Mesenchymal stem cell (in vitro differentiated cells and primary cell): ENCODE data around the gene RAE1.
A peak's percentile ranks its signal among the peaks of the same experiment; 100 is the strongest.

Experiments
- DNase-seq: peaks from one replicate; pipeline ENCODE4 v3.0.0-alpha.2; 2013
- H2AFZ ChIP-seq: one replicate; pipeline ENCODE4 v1.6.1; 2013; ENCODE audit warnings: low read depth, mild to moderate bottlenecking, control low read depth, inconsistent platforms, low read length, moderate library complexity
- H2AK5ac ChIP-seq: 2 replicates; pipeline ENCODE4 v1.6.1; 2013; ENCODE audit warnings: low read length, moderate library complexity, mild to moderate bottlenecking, inconsistent platforms; ENCODE audit not compliant: severe bottlenecking
- H2BK120ac ChIP-seq: one replicate; pipeline ENCODE4 v1.6.1; 2013; ENCODE audit warnings: low read depth, mild to moderate bottlenecking, inconsistent platforms, low read length, moderate library complexity
- H2BK12ac ChIP-seq, 2 experiments: one replicate each; pipeline ENCODE4 v1.6.1; 2013; ENCODE audit warnings: inconsistent platforms in 2 of 2, low read length in 2 of 2, mild to moderate bottlenecking in 2 of 2, moderate library complexity in 2 of 2, control low read depth in 1 of 2
- H2BK15ac ChIP-seq: one replicate; pipeline ENCODE4 v1.6.1; 2013; ENCODE audit warnings: mild to moderate bottlenecking, low read depth, inconsistent platforms; ENCODE audit not compliant: poor library complexity, severe bottlenecking
- H2BK5ac ChIP-seq: 2 replicates; pipeline ENCODE4 v1.6.1; 2013; ENCODE audit warnings: low read depth, mild to moderate bottlenecking, low read length, control low read depth, inconsistent platforms; ENCODE audit not compliant: poor library complexity, severe bottlenecking
- H3K14ac ChIP-seq, 2 experiments: one replicate each; pipeline ENCODE4 v1.6.1; 2013; ENCODE audit warnings: inconsistent platforms in 2 of 2, low read length in 2 of 2, control low read depth in 1 of 2, mild to moderate bottlenecking in 1 of 2, moderate library complexity in 1 of 2
- H3K18ac ChIP-seq, 2 experiments: one replicate each; pipeline ENCODE4 v1.6.1; 2013; ENCODE audit warnings: inconsistent platforms in 2 of 2, low read length in 2 of 2, control low read depth in 1 of 2, low read depth in 1 of 2, mild to moderate bottlenecking in 1 of 2
- H3K23ac ChIP-seq, 2 experiments: one replicate each; pipeline ENCODE4 v1.6.1; 2013; ENCODE audit warnings: inconsistent platforms in 2 of 2, low read length in 2 of 2, mild to moderate bottlenecking in 2 of 2, moderate library complexity in 2 of 2, control low read depth in 1 of 2
- H3K27ac ChIP-seq: 2 replicates; pipeline ENCODE4 v1.5.1; 2013; ENCODE audit warnings: mild to moderate bottlenecking, moderate library complexity, low read length, control low read depth, inconsistent platforms; ENCODE audit not compliant: poor library complexity, severe bottlenecking
- H3K27me3 ChIP-seq, 2 experiments: 2 replicates each; pipeline versions ENCODE4 v1.6.1 to v1.7.0; 2013; ENCODE audit warnings: low read length in 2 of 2, mild to moderate bottlenecking in 2 of 2, moderate library complexity in 2 of 2, control low read depth in 1 of 2, inconsistent platforms in 1 of 2; ENCODE audit not compliant: control insufficient read depth in 1 of 2, insufficient read depth in 1 of 2
- H3K36me3 ChIP-seq, 2 experiments: 2 replicates each; pipeline versions ENCODE4 v1.6.1 to v1.7.0; 2013; ENCODE audit warnings: low read length in 2 of 2, control low read depth in 1 of 2, inconsistent platforms in 1 of 2, low read depth in 1 of 2, mild to moderate bottlenecking in 1 of 2; ENCODE audit not compliant: insufficient read depth in 2 of 2, control insufficient read depth in 1 of 2
- H3K4ac ChIP-seq, 2 experiments: one replicate each; pipeline ENCODE4 v1.6.1; 2013; ENCODE audit warnings: inconsistent platforms in 2 of 2, low read length in 2 of 2, mild to moderate bottlenecking in 2 of 2, moderate library complexity in 2 of 2, control low read depth in 1 of 2, low read depth in 1 of 2
- H3K4me1 ChIP-seq: 2 replicates; pipeline ENCODE4 v1.6.1; 2013; ENCODE audit warnings: low read depth, low read length, control low read depth; ENCODE audit not compliant: control insufficient read depth, insufficient read depth
- H3K4me2 ChIP-seq: 2 replicates; pipeline ENCODE4 v1.6.1; 2013; ENCODE audit warnings: low read length, mild to moderate bottlenecking, inconsistent platforms; ENCODE audit not compliant: poor library complexity, severe bottlenecking
- H3K4me3 ChIP-seq, 2 experiments: 2 replicates each; pipeline versions ENCODE4 v1.5.1 to v1.7.0; 2013; ENCODE audit warnings: low read length in 2 of 2, mild to moderate bottlenecking in 2 of 2, control low read depth in 1 of 2, low read depth in 1 of 2; ENCODE audit not compliant: insufficient read depth in 1 of 2
- H3K79me1 ChIP-seq: replicated peaks from 2 replicates; pipeline ENCODE4 v1.6.1; 2013; ENCODE audit warnings: mild to moderate bottlenecking, control low read depth, low read length, inconsistent platforms; ENCODE audit not compliant: poor library complexity, severe bottlenecking
- H3K9ac ChIP-seq: 2 replicates; pipeline ENCODE4 v1.7.0; 2013; ENCODE audit warnings: mild to moderate bottlenecking, low read length, moderate library complexity
- H3K9me3 ChIP-seq: 2 replicates; pipeline ENCODE4 v1.7.0; 2013; ENCODE audit warnings: mild to moderate bottlenecking, low read length; ENCODE audit not compliant: control insufficient read depth
- H4K8ac ChIP-seq: one replicate; pipeline ENCODE4 v1.6.1; 2013; ENCODE audit warnings: inconsistent platforms, mild to moderate bottlenecking, low read length, moderate library complexity
- H4K91ac ChIP-seq: one replicate; pipeline ENCODE4 v1.6.1; 2013; ENCODE audit warnings: mild to moderate bottlenecking, low read length, inconsistent platforms
- WGBS: methylation state at CpG from one replicate; pipeline ENCODE4 v1.1.7; 2013; ENCODE audit warnings: mixed read lengths; 5-methylcytosine and 5-hydroxymethylcytosine counted together

RAE1 gene

GRCh38 chr20:57389695-57390603 is 38.9 kb downstream of the RAE1 start:
- peak overlapping the region; percentile 94 for H4K8ac ChIP-seq
- H3K18ac ChIP-seq = peak overlapping the region; percentile 33 to 76
- no peak overlapping the region for H2BK5ac ChIP-seq
- H3K23ac ChIP-seq = peak overlapping the region in 1 of 2 experiments; percentile 29
- H4K91ac ChIP-seq = peak overlapping the region; percentile 90
- H2AFZ ChIP-seq = peak overlapping the region; percentile 74
- no peaks in the 10 kb centered on the region for H3K9me3 ChIP-seq
- peaks cover 12 to 32% of the 10 kb centered on the region in 2 experiments for H3K36me3 ChIP-seq
- H3K9ac ChIP-seq = peak overlapping the region; percentile 77
- peak overlapping the region; percentile 49 to 67 for H2BK12ac ChIP-seq
- WGBS = 52% methylated on average over 42 of the region's 52 CpGs
- H3K14ac ChIP-seq = no peak overlapping the region
- no peak for DNase-seq
- H3K27ac ChIP-seq = no peak overlapping the region
- H2AK5ac ChIP-seq = peak overlapping the region; percentile 13
- H2BK15ac ChIP-seq = no peak overlapping the region
- peaks cover 39% of the 10 kb centered on the region for H3K4me1 ChIP-seq
- no peaks in the 10 kb centered on the region for H3K27me3 ChIP-seq
- peak overlapping the region; percentile 19 to 52 for H3K4ac ChIP-seq
- peaks cover 7% of the 10 kb centered on the region for H3K79me1 ChIP-seq
- H3K4me3 ChIP-seq = peak overlapping the region in 1 of 2 experiments; percentile 51
- H2BK120ac ChIP-seq = peak overlapping the region; percentile 25
- H3K4me2 ChIP-seq = peak overlapping the region; percentile 71

- H3K4me2 ChIP-seq = peak within 1 kb of the TSS; percentile 84
- H2BK120ac ChIP-seq = no peak within 1 kb of the TSS
- peak within 1 kb of the TSS; percentile 69 to 72 for H3K18ac ChIP-seq
- peak within 1 kb of the TSS in 1 of 2 experiments; percentile 46 for H3K14ac ChIP-seq
- no peak within 1 kb of the TSS for H2BK5ac ChIP-seq
- H3K9me3 ChIP-seq = no peaks in the 10 kb centered on the region
- 39% methylated on average over 41 of the region's 78 CpGs for WGBS
- no peak within 1 kb of the TSS for H4K91ac ChIP-seq
- H2AK5ac ChIP-seq = peak within 1 kb of the TSS; percentile 68
- peak within 1 kb of the TSS in 1 of 2 experiments; percentile 3 for H3K23ac ChIP-seq
- H3K9ac ChIP-seq = peak within 1 kb of the TSS; percentile 72
- H4K8ac ChIP-seq = peak within 1 kb of the TSS; percentile 94
- no peaks in the 10 kb centered on the region for H3K27me3 ChIP-seq
- H3K4ac ChIP-seq = peak within 1 kb of the TSS; percentile 9 to 47
- peaks cover 13% of the 10 kb centered on the region for H3K79me1 ChIP-seq
- peak within 1 kb of the TSS; percentile 80 for H2AFZ ChIP-seq
- peak within 1 kb of the TSS in 1 of 2 experiments; percentile 49 for H2BK12ac ChIP-seq
- H2BK15ac ChIP-seq = peak within 1 kb of the TSS; percentile 45
- peaks cover 12 to 34% of the 10 kb centered on the region in 2 experiments for H3K36me3 ChIP-seq
- no peak within 1 kb of the TSS for H3K27ac ChIP-seq
- H3K4me3 ChIP-seq = peak within 1 kb of the TSS; percentile 79 to 80
- DNase-seq = peak; percentile 45
- H3K4me1 ChIP-seq = peaks cover 47% of the 10 kb centered on the region
Measured at GRCh38 chr20:57390604-57391438, 39.8 kb downstream of the RAE1 start, which contains the start of gene RBM38. Gene RBM38, plus strand, starts transcription at chr20:57391396. Its CDS starts 186 bp downstream, at chr20:57391582.

- peaks cover 14 to 37% of the 10 kb centered on the region in 2 experiments for H3K36me3 ChIP-seq
- H2BK15ac ChIP-seq = peak overlapping the region; percentile 45
- peak overlapping the region in 1 of 2 experiments; percentile 3 for H3K23ac ChIP-seq
- H2BK120ac ChIP-seq = no peak overlapping the region
- 4% methylated on average over 35 of the region's 98 CpGs for WGBS
- DNase-seq = peak; percentile 18
- H3K27ac ChIP-seq = no peak overlapping the region
- peak overlapping the region in 1 of 2 experiments; percentile 46 for H3K14ac ChIP-seq
- H3K79me1 ChIP-seq = peaks cover 18% of the 10 kb centered on the region
- H2AFZ ChIP-seq = peak overlapping the region; percentile 80
- peak overlapping the region; percentile 72 for H3K9ac ChIP-seq
- peak overlapping the region; percentile 27 for H4K8ac ChIP-seq
- no peak overlapping the region for H2BK5ac ChIP-seq
- H2AK5ac ChIP-seq = no peak overlapping the region
- H3K4me3 ChIP-seq = peak overlapping the region; percentile 79 to 80
- peak overlapping the region; percentile 9 to 47 for H3K4ac ChIP-seq
- no peaks in the 10 kb centered on the region for H3K27me3 ChIP-seq
- H3K4me2 ChIP-seq = peak overlapping the region; percentile 84
- H3K9me3 ChIP-seq = no peaks in the 10 kb centered on the region
- H2BK12ac ChIP-seq = no peak overlapping the region
- H4K91ac ChIP-seq = no peak overlapping the region
- peak overlapping the region in 1 of 2 experiments; percentile 72 for H3K18ac ChIP-seq
- peaks cover 52% of the 10 kb centered on the region for H3K4me1 ChIP-seq
Measured at GRCh38 chr20:57391439-57392301, 40.6 kb downstream of the RAE1 start.
